NOMO-1 (cell line): Measurements from ENCODE around the gene ZFAND2B.
A peak's percentile ranks its signal among the peaks of the same experiment; 100 is the strongest.
"Not testable (repeated sequence)": the region's sequence is repeated elsewhere in the genome, so short reads cannot be mapped to it uniquely, and the experiment has no call there.

Experiments
- DNase-seq, 2 experiments: peaks; one replicate each; lab custom pipeline; 2025; ENCODE audit not compliant: unreplicated experiment in 2 of 2; lab: John Stamatoyannopoulos, UW

Gene ZFAND2B

GRCh38 chr2:219247678-219248642 lies 41.4 kb downstream of the ZFAND2B start:
- no peak for DNase-seq

- no peak for DNase-seq
These were observed 42.2 kb downstream of the ZFAND2B start for GRCh38 chr2:219248845-219249202.

GRCh38 chr2:219249203-219249980 lies 42.8 kb downstream of the ZFAND2B start:
- DNase-seq, result peak; percentile 47 to 77

GRCh38 chr2:219250049-219250781 lies 43.6 kb downstream of the ZFAND2B start:
- DNase-seq, result peak; percentile 61 to 63

- no peak for DNase-seq
These were observed 45.1 kb downstream of the ZFAND2B start for GRCh38 chr2:219251656-219252055.

GRCh38 chr2:219252084-219252483 lies 45.5 kb downstream of the ZFAND2B start:
- DNase-seq, result no peak

GRCh38 chr2:219252570-219252899 lies 46.0 kb downstream of the ZFAND2B start:
- no peak for DNase-seq

GRCh38 chr2:219252900-219253752 lies 46.5 kb downstream of the ZFAND2B start, which contains the start of gene TUBA4B:
TUBA4B (plus strand) TSS chr2:219253243; CDS start chr2:219253408, 165 bp downstream.
- peak; percentile 51 to 55 for DNase-seq

GRCh38 chr2:219253753-219254589 lies 47.4 kb downstream of the ZFAND2B start, which contains the start of gene TUBA4A:
TUBA4A (minus strand) TSS chr2:219253918; CDS start chr2:219253858, 60 bp downstream.
- peak; percentile 64 to 75 for DNase-seq

- peak; percentile 65 to 89 for DNase-seq
These were observed 48.1 kb downstream of the ZFAND2B start for GRCh38 chr2:219254590-219255201.

GRCh38 chr2:219258942-219259341 lies 52.4 kb downstream of the ZFAND2B start:
- not testable (repeated sequence) for DNase-seq
